ENCODE measurements around the gene ADAMTS14. TPM values are rescaled to one million over a fixed set of nuclear protein-coding genes. Genes with fewer than 3 reads are reported as not detected.

The ADAMTS14 gene
- total RNA-seq, 1 donor from 2014 or later = 19.4 TPM

GRCh38 chr10:70744617-70745143 lies 72.4 kb downstream of the ADAMTS14 start:
- no peak for FAIRE-seq

GRCh38 chr10:70745555-70745954 lies 73.2 kb downstream of the ADAMTS14 start:
- peaks cover 7% of the 10 kb centered on the region for H3K27me3 Mint-ChIP-seq (ENCODE audit: low read depth, unreplicated experiment)

More at GRCh38 chr10:70744617-70745143, 72.4 kb downstream of the ADAMTS14 start:
- Histone ChIP-seq H3K9ac (ENCODE audit: low read length) (no peak overlapping the region), H3K4me1 (ENCODE audit: insufficient read depth, low read length) (peaks cover 18% of the 10 kb centered on the region), H3K79me2 (ENCODE audit: insufficient read depth, low read length) (no peaks in the 10 kb centered on the region), H4K20me1 (ENCODE audit: insufficient read depth, low read length) (no peaks in the 10 kb centered on the region), H3K4me2 (ENCODE audit: low read length) (no peak overlapping the region), H3K4me3 (ENCODE audit: insufficient read depth, low read depth, low read length) (no peak overlapping the region), H2AFZ (ENCODE audit: low read depth, low read length) (no peak overlapping the region), H3K27ac (ENCODE audit: low read depth, low read length) (no peak overlapping the region), H3K9me3 (ENCODE audit: insufficient read depth, low read depth, low read length) (no peaks in the 10 kb centered on the region), H3K36me3 (ENCODE audit: insufficient read depth, low read length) (no peaks in the 10 kb centered on the region), H3K27me3 (ENCODE audit: insufficient read depth, low read length) (no peaks in the 10 kb centered on the region)
- H3K4me1 Mint-ChIP-seq (ENCODE audit: low read depth, unreplicated experiment) = peaks cover 19% of the 10 kb centered on the region
- H3K27me3 Mint-ChIP-seq (ENCODE audit: low read depth, unreplicated experiment) = peaks cover 7% of the 10 kb centered on the region
- no peak for TF ChIP-seq CTCF (IDR thresholded peaks at IDR 0.05; ENCODE audit: insufficient read depth, low read depth, low read length)
- no peak for TF ChIP-seq EZH2 (IDR thresholded peaks at IDR 0.05; ENCODE audit: insufficient read depth, low read length)
- H3K9me3 Mint-ChIP-seq (ENCODE audit: unreplicated experiment) = peaks cover 2% of the 10 kb centered on the region
- no peak for DNase-seq (ENCODE audit: low read depth)
- H3K36me3 Mint-ChIP-seq (ENCODE audit: low read depth, unreplicated experiment) = peaks cover 28% of the 10 kb centered on the region
- H3K4me3 Mint-ChIP-seq (ENCODE audit: unreplicated experiment) = no peak overlapping the region
- H3K27ac Mint-ChIP-seq (ENCODE audit: unreplicated experiment) = no peak overlapping the region

More at GRCh38 chr10:70745555-70745954, 73.2 kb downstream of the ADAMTS14 start:
- Mint-ChIP-seq H3K27ac (ENCODE audit: unreplicated experiment) (peak overlapping the region; percentile 3), H3K9me3 (ENCODE audit: unreplicated experiment) (peaks cover 2% of the 10 kb centered on the region), H3K36me3 (ENCODE audit: low read depth, unreplicated experiment) (peaks cover 26% of the 10 kb centered on the region), H3K4me1 (ENCODE audit: low read depth, unreplicated experiment) (peaks cover 14% of the 10 kb centered on the region), H3K4me3 (ENCODE audit: unreplicated experiment) (no peak overlapping the region)
- Histone ChIP-seq H2AFZ (ENCODE audit: low read depth, low read length) (no peak overlapping the region), H4K20me1 (ENCODE audit: insufficient read depth, low read length) (no peaks in the 10 kb centered on the region), H3K36me3 (ENCODE audit: insufficient read depth, low read length) (no peaks in the 10 kb centered on the region), H3K4me3 (ENCODE audit: insufficient read depth, low read depth, low read length) (no peak overlapping the region), H3K9ac (ENCODE audit: low read length) (no peak overlapping the region), H3K27ac (ENCODE audit: low read depth, low read length) (no peak overlapping the region), H3K9me3 (ENCODE audit: insufficient read depth, low read depth, low read length) (no peaks in the 10 kb centered on the region), H3K4me1 (ENCODE audit: insufficient read depth, low read length) (peaks cover 17% of the 10 kb centered on the region), H3K79me2 (ENCODE audit: insufficient read depth, low read length) (no peaks in the 10 kb centered on the region), H3K4me2 (ENCODE audit: low read length) (no peak overlapping the region), H3K27me3 (ENCODE audit: insufficient read depth, low read length) (no peaks in the 10 kb centered on the region)
- no peak for FAIRE-seq
- TF ChIP-seq CTCF (IDR thresholded peaks at IDR 0.05; ENCODE audit: insufficient read depth, low read depth, low read length) (no peak), EZH2 (IDR thresholded peaks at IDR 0.05; ENCODE audit: insufficient read depth, low read length) (no peak)
- no peak for DNase-seq (ENCODE audit: low read depth)

Measured in astrocyte (in vitro differentiated cells and primary cell).